ENCODE measurements around the gene SORBS2.

The SORBS2 gene

GRCh38 chr4:185640811-185641675 lies 171.0 kb downstream of the SORBS2 start:
- DNase-seq (ENCODE audit: low spot score), result peak; percentile 89

- DNase-seq (ENCODE audit: low spot score), result no peak
These were observed 173.3 kb downstream of the SORBS2 start for GRCh38 chr4:185638548-185639301.

- no peak for DNase-seq (ENCODE audit: low spot score)
These were observed 173.9 kb downstream of the SORBS2 start for GRCh38 chr4:185638093-185638492.

GRCh38 chr4:185637163-185637875 lies 174.7 kb downstream of the SORBS2 start:
- no peak for DNase-seq (ENCODE audit: low spot score)

GRCh38 chr4:185634066-185634652 lies 177.8 kb downstream of the SORBS2 start:
- DNase-seq (ENCODE audit: low spot score), result no peak

GRCh38 chr4:185626798-185627197 lies 185.2 kb downstream of the SORBS2 start:
- DNase-seq (ENCODE audit: low spot score), result no peak

GRCh38 chr4:185625503-185625902 lies 186.5 kb downstream of the SORBS2 start:
- DNase-seq (ENCODE audit: low spot score), result no peak

GRCh38 chr4:185624259-185624589 lies 187.8 kb downstream of the SORBS2 start:
- DNase-seq (ENCODE audit: low spot score), result no peak

GRCh38 chr4:185623444-185624258 lies 188.3 kb downstream of the SORBS2 start:
- no peak for DNase-seq (ENCODE audit: low spot score)

GRCh38 chr4:185608185-185608584 lies 203.8 kb downstream of the SORBS2 start:
- DNase-seq (ENCODE audit: low spot score), result no peak

GRCh38 chr4:185602397-185602796 lies 209.6 kb downstream of the SORBS2 start:
- no peak for DNase-seq (ENCODE audit: low spot score)

GRCh38 chr4:185600801-185601434 lies 211.1 kb downstream of the SORBS2 start:
- no peak for DNase-seq (ENCODE audit: low spot score)

GRCh38 chr4:185599553-185600243 lies 212.3 kb downstream of the SORBS2 start:
- DNase-seq (ENCODE audit: low spot score), result no peak

GRCh38 chr4:185598846-185599552 lies 213.0 kb downstream of the SORBS2 start:
- DNase-seq (ENCODE audit: low spot score), result no peak

GRCh38 chr4:185597532-185598188 lies 214.3 kb downstream of the SORBS2 start:
- DNase-seq (ENCODE audit: low spot score), result peak; percentile 88

GRCh38 chr4:185592845-185593488 lies 219.0 kb downstream of the SORBS2 start:
- no peak for DNase-seq (ENCODE audit: low spot score)

- DNase-seq (ENCODE audit: low spot score), result no peak
These were observed 219.6 kb downstream of the SORBS2 start for GRCh38 chr4:185592438-185592837.

GRCh38 chr4:185591679-185592141 lies 220.3 kb downstream of the SORBS2 start:
- DNase-seq (ENCODE audit: low spot score), result no peak
